Kidney tubule cell (primary cell): ENCODE results near the gene CPM.

Source experiments
- DNase-seq: peaks from one replicate; pipeline ENCODE4 v3.0.0-alpha.2; 2018; ENCODE audit warnings: low spot score

The CPM gene

DNA sequence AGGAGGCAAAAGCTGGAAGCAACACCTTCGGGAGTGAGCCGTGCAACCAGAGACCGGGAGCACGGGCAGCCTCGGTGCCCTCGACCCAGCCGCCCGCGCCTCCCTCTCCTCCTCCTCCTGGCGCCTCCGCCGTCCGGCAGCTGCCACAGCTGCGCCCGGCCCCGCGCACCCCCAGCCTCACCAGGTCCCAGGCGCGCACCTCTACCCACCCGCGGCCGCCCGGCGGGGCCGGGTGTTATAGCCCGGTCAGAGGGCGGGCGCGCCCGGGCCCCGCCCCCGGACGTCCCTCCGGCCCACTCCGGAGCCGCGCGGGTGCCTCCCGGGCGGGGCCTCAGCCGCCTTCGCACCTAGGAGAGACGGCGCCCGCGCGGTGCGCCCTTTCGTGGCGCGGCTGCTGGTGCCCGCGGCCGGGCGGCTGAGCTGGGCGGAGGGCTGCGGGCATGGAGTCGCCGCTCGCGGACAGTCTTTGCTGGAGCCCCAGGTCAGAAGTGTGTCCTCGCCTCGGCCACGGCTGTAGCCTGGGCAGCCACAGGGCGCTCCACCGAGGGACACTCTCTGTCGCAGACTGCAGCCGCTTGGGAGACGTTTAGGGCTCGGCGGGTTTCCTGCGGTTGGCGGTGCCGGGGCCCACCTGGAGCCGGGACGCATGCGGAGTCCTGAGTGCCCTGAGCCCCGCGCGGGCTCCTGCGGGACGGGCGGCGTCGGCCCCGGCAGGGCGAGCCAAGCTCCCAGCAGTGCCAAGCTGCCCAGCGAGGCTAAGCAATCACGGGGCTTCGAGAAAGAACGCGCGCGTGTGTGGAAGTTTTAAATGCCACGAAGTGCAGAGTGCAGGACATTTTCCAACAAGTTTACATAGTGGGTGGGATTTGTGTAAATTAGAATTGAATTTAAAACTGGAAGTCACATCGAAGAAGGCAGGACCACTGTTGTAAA, at the start of gene CPM:
CPM (minus strand) TSS at position 211 of the 933 bp plus-strand sequence. CDS start 334 bp downstream, outside the sequence.
- DNase-seq, result peak; percentile 86

DNA sequence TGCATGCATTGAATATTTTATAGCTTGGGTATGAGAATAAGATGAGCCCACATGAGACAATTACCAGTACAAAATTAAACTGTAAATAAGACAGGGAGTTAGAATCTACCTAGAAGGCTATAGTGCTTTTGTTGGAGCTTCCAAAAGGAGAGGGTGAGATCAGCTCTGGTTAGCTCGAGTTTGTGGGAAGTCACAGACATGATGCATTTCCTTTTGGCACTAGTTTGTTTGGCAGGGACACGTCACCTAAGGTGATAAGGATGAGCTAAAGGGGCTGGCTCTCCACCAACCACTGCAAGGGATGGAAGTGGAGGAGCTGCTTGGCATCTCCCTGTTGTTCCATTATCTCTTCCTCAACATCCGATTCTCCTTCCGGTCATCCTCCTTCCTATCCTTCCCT, 48.5 kb upstream of the CPM start:
- DNase-seq, result peak; percentile 38

DNA sequence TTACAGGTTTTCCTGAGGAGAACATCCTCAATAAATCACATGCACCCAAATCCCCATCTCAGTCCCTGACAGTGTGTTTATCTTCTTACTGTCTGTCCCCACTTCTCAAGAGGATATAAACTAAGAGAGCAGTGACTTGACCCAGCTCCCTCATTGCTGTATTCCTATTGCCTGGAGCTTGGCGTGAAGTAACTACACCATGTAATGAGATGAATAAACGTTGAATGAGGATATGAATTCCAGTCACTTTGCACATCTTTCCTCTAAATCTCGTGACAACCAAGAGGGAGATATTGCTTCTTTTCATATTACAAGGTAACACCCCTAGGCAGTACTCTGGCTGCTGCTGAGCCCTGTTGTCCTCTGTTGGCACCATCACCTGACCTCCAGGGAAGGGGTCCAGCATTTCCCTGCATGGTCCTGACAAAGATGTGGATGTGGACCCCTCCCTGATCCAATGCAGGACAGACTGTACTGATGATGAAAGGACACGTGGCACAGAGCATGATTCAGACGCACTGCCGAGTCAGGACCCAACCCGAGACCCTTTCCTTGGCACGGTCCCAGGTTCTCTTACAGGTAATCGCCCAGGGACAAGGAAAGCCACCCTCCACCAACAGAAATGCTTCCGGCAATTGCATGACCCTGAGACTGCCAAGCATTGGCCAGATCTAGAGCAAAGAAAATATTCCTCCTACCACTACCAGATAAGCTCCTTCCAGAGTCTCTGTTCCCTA, 47.7 kb upstream of the CPM start:
- DNase-seq, result no peak

DNA sequence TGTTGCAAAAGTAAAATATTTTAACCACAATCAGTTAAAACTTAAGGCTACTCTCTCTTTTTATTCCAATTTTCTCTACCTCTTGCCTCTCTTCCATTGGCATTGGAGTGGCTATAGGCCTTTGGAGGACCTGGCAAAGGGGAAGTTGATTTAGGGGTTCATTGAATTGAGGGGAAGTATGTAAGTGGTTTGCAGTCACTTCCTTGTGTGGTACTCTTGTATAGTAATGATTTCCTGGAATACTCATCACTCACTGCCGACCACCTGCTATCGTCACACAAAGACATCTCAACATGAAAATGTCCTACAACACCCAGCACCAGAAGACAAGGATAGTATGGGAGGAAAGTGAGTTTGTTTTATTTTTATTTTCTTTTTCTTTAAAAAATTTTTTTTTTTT, 45.7 kb upstream of the CPM start:
- no peak for DNase-seq

DNA sequence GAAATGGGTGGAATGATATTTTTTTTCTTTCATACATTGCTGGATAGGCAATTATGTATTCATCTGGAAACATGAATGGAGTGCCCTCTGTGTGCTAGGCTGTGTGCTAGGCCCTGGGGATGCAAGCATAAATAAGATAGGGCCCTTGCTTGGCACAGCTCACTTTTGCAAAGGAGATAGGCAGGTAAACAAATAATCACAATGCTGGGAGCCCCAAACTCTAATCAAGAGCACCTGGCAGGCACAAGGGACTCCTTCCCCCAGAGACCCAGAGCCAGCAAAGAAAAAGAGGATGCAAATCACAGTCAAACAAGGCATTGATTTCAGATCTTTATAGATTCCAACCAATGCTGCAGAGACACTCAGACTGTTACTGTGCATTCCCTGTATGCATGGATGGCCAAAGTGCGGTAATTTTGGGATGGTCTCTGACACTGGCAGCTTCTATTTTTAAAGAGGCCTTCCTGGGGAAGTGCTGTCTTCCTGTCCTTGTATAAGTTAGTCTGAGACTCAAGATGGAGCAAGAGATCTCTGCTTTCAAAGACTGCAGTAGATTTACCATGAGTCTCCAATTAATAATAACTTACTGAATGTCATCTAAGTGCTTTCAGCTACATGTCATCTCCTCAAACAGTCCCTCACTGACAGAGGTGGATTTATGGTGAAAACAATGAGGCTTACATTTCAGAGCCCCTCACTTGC, 45.1 kb upstream of the CPM start:
- DNase-seq, result peak; percentile 43

DNA sequence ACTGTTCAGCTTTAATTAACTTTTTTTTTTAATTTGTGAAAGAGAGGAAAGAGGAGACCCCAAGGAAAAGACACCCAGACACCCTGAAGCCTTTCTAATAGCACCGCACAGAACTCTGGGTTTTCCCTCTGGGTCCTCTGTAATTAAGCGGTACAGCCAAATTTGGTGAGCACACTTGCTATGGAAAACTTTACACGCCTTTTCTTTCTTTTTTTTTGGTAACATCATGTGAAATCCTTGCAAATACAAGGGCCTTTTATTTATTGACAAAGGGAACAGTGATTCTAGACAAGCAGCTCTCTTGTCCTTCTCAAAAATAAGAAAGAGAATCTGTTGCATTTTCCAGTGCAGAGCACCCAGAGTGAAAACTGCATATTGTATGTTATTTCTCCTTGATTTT, 44.4 kb upstream of the CPM start:
- DNase-seq, result no peak

DNA sequence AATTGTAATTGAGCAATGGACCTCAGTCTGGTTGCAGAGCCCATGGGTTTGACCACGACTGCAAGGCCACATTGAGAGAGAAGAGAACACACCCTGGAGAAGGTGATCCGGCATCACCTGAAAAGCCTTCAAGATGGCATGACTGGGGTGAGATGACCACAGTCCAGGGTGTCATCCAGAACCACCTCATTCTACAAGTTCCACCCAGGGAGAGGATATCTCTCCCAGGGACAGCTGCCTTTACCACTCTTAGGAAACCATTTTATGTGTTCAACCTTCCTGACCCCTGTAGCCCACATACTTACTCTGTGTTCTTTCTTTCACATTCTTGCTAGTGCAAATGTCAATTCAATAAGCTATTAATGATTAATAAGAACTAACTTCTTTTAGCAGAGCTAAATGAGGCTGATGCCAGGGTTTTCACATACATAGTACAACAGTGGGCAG, 43.4 kb upstream of the CPM start:
- DNase-seq, result peak; percentile 70

DNA sequence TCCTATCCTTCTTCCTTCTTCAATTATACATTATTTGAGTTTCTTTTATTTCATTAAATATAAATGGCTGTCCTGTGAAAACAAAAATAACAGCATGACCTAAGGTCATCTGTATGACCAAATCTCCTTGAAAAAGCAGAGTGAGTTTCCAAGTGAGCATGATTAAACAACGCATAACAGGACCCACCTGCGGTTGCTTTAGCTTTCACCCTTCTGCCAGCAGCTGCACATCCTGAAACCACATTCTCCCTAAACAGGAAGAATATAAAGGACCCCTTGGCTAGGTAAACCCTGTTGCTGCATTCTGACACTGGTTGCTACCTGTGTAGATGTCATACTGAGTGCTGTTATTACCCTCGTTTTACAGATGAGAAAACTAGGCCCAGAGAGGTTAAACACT, 42.8 kb upstream of the CPM start:
- DNase-seq, result peak; percentile 50

DNA sequence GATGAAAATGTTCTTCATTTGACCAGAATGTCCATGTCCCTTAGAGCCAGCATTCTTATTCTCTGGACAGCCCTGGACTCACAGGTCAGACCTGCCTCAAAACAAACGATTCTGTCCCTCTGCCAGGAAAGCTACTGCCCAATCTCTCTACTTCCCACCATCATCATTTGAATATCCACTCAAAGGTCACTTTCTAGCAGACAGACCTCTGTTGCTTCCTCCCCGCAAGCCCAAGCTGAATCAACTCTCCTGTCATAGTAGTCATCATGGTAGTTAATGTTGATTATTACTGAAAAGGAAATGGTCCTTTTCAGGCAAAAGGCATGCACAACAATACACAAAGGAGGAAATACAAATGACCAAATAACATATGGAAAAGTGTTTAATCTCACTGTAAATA, 39.6 kb upstream of the CPM start:
- peak; percentile 78 for DNase-seq

DNA sequence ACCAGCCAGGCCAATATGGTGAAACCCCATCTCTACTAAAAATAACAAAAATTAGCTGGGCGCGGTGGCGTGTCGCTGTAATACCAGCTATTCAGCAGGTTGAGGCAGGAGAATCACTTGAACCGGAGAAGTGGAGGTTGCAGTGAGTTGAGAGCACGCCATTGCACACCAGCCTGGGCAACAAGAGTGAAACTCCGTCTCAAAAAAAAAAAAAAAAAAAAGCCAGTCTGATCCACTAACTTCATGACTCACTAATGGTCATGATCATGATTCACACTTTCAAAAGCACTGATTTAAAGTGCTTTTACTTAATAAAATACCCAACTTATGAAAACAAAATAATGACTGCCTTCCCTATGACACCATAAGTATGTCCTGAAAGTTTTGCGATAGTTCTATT, 38.4 kb upstream of the CPM start:
- DNase-seq, result peak; percentile 81

DNA sequence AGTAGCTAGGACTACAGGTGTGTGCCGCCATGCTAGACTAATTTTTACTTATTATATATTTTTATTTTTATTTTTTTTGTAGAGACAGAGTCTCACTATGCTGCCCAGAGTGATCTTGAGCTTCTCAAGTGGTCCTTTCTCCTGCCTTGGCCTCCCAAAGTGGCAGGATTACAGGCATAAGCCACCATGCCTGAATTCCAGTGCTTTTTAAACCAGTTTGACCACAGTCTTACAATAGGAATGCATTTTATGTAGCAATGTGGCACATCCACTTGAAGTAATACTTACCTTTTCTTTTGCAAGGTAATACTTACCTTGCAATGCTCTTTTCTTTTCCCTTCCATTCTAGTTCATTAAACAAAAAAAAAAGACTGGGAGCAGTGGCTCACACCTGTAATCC, 38.0 kb upstream of the CPM start:
- peak; percentile 25 for DNase-seq

DNA sequence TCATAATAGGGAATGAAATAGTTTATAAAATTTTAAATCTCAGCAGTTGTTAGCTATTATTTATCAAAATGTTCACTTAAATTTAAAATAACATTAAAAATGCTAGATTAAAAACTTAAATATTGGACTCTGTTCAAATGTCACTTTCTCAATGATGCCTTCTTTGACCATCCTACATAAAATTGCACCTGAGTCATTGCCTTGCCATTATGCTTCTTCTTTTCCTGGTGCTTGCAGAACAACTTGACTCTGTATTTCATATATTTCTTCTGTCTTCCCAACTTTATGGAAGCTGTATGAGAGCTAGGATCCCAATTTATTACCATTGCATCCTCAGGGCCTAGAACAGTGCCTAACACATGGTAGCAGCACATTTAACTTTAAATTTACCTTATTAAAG, 37.3 kb upstream of the CPM start:
- peak; percentile 12 for DNase-seq

DNA sequence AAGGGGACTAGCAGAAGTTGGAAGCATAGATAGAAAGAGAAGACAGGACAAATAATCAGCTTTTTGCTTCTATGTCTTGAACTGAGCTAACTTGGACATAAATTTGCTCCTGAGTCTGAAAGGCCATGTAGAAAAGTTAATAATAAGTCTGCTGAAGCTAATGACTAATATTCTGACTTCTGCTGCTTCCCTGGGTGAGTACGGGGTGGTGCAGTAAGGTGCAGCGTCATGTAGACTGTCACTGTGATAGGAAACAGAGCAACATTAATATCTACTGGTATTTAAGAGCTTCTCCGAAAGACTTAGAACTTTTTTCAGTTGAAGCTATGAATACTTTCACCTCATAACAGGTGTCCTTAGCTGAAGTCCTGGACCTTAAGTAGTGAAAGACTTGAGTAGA, 34.1 kb upstream of the CPM start:
- DNase-seq, result peak; percentile 66

DNA sequence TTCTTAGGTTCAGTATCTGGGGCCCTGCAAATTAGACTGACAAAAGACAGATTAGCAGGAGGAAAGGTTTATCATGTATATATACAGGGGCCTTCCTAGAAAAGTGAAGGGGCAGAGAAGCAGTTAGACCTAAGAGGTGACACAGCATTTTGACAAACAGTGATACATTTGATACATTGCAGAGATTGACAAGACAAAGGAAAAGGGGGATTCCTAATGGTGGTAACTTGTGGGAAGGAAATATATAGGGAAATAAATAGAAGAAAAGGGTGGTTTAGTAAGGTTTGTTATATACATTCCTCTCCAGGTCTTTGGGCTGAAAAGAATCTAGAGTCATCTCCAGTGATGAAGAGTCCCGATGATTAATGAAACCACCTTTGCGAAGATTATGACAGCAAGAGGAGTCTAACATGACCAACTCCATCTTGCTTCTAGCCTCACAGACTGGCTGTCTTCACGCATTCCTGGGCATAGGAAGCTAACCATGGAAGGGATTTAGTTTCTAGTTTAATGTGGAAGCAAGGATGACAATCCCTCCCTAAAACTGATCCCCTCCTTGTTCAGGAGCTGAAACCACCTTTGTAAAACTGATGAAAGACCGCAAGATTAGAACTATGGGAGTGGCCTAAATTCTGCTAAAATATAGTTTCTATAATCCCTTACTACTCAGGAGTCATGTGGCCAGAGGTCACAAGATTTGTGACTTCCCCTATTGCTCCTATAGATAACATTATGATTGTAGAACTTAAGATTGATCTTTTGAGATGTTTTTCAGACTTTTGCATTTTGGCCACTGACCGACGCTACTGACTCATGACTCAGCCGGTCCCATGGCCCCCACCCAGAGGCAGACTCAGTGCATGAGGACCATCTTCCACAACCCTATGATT, 31.1 kb upstream of the CPM start:
- DNase-seq, result no peak

DNA sequence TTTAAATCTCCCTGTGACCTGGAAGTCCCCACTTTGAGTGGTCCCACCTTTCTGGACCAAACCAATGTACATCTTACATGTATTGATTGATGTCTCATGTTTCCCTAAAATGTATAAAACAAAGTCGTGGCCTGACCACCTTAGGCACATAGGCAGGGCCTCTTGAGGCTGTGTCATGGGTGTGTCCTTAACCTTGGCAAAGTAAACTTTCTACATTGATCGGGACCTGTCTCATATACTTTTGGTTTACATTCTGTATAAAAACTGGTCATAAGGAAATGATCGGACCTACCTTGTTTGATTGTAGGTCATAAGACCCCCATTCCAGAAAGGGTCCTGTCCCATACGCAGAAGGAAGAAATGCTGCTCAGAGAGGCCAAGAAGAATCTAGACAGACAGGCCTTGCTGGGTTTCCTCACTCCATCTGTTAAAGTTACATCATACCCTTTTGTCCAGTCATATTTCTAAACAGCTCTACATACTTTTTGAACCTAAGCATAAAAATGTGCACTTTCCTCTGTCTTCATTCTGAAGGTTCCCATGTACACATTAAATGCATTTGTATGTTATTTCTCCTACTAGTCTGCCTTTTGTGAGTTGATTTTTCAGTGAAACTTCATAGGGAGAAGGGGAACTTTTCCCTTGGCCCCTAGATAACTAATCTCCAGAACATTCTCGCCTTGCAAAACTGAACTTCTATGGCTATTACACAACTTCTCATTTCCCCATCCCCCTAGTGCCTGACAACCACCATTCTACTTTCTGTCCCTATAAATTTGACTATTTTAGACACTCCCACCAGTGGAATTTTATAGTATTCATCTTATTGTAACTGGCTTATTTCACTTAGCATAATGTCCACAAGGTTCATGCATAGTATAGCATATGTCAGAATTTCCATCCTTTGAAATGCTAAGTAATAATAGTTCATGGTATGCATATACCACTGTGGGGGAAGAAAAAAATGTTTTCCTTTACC, 30.2 kb upstream of the CPM start:
- DNase-seq, result no peak

DNA sequence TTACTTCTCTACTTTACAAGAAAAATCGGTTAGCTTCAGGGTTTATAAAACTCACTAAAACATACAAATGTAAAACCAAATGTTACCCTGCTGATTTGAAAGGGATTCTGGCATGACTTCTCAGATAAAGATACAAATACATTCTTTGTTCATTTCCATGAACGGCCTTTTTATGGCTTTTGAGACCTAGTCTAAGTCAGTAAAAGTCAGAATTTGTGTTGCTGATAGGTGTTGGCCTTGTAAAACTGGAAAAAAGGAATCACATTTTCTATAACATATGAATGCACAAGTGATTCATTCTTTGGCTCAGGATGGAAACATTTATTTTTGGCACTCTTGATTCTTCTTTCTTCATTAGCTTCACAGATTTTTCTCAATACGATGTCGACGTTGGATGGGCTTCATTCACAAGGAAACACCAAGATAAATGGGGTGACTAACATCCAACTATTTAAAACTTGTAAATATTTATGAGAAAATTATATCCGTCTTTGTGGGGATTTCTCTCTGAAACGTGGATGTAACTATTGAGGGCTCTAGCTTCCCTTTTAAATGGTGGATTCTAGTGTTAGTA, 27.0 kb upstream of the CPM start:
- DNase-seq, result no peak

DNA sequence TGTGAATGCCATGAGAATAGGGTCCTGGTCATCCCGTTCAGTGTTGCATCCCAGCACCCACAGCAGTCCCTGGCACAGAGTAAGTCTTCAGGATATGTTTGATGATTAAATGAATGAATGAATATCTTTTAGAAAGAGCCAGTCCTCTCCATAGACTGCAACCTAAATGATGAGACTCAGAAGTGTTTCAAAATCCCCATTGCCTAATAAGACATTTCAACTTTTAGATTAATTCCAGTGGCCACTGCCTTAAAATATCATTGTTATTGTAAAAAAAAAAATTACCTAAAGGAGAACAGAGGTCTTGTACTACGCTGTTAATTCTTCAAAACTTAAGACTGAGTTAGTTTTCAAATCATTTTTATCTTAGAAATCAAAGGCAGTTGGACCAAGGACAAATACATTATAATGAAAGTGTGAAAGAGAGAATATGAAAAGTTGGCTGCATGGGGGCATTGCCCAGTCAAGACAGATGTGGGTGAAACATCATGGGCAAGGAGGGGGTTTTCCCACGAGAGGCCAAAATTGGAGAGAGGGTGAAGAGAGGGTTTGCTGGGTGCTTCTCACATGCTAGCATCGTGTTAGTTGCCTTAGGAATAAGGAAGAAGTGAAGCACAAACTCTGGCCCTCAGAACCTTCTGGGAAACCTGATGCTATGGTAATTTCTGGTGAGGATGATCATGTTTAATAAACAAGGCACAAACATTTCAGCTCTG, 26.3 kb upstream of the CPM start:
- DNase-seq, result no peak

DNA sequence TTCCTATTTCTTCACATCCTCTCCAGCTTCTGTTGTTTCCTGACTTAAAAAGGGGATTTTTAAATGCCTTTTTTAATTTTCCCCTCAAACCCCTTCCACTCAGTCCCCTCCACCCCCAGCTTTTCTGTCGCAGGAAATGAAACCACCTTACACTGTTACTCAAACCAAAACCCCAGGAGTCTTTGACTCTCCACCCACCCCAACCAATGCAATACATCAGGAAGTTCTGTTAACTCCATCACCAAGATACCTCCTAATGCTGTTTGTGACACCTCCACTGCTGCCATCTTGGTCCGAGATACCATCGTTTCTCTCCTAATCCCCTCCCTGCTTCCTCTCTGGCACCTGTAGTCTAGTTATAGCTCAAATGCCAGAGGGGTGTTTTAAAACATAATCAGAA, 25.4 kb upstream of the CPM start:
- DNase-seq, result no peak

DNA sequence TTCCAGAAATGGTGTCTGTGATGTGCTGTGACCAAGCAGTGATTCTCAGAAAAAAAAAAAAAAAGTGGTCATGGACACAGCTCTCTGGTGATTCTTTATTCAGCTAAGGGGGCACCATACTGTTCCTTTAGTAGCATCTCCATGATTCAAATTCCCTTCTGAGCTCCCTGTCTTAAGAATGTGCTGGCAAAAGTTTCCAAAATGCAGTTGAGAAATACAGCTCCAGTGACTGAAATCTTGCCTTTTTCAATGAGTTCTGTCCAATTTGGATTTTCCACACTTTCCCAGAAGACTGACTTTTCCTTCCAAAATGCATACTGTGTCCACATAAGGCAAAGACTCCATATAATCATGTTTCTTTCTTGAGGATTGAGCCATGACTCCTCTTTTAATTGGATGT, 24.3 kb upstream of the CPM start:
- DNase-seq, result no peak
